ENCODE measurements around the gene PDE9A.

The PDE9A gene

GRCh38 chr21:42629933-42630589 is 23.4 kb upstream of the PDE9A start:
- H3K27me3 ChIP-seq (ENCODE audit: insufficient read depth, poor library complexity, severe bottlenecking), result no peaks in the 10 kb centered on the region
- no peak overlapping the region for H3K27ac ChIP-seq (replicated peaks)
- no peak for DNase-seq (ENCODE audit: low read depth in 1 of 2, low spot score in 1 of 2)
- H3K4me3 ChIP-seq (replicated peaks; ENCODE audit: insufficient read depth, low read length), result no peak overlapping the region
- TF ChIP-seq REST (IDR thresholded peaks at IDR 0.05; ENCODE audit: insufficient replicate concordance, low read depth) (no peak), POLR2AphosphoS5 (IDR thresholded peaks at IDR 0.05; ENCODE audit: low read depth) (no peak), SPI1 (IDR thresholded peaks at IDR 0.05; ENCODE audit: borderline replicate concordance, low read depth) (no peak), GABPA (IDR thresholded peaks at IDR 0.05; ENCODE audit: low read depth) (no peak)

- DNase-seq (ENCODE audit: low read depth in 1 of 2, low spot score in 1 of 2), result no peak
- TF ChIP-seq POLR2AphosphoS5 (IDR thresholded peaks at IDR 0.05; ENCODE audit: low read depth), result no peak
- TF ChIP-seq REST (IDR thresholded peaks at IDR 0.05; ENCODE audit: insufficient replicate concordance, low read depth), result no peak
- TF ChIP-seq GABPA (IDR thresholded peaks at IDR 0.05; ENCODE audit: low read depth), result no peak
- TF ChIP-seq CTCF (IDR thresholded peaks at IDR 0.05; ENCODE audit: insufficient read depth, low read length), result no peak
- TF ChIP-seq SPI1 (IDR thresholded peaks at IDR 0.05; ENCODE audit: borderline replicate concordance, low read depth), result no peak
- H3K27ac ChIP-seq (replicated peaks), result no peak overlapping the region
- no peak overlapping the region for H3K4me3 ChIP-seq (replicated peaks; ENCODE audit: insufficient read depth, low read length)
- H3K27me3 ChIP-seq (ENCODE audit: insufficient read depth, poor library complexity, severe bottlenecking), result no peaks in the 10 kb centered on the region
These were observed 22.8 kb upstream of the PDE9A start for GRCh38 chr21:42630626-42631025.

GRCh38 chr21:42631142-42631541 is 22.3 kb upstream of the PDE9A start:
- no peaks in the 10 kb centered on the region for H3K27me3 ChIP-seq (ENCODE audit: insufficient read depth, poor library complexity, severe bottlenecking)

More at GRCh38 chr21:42631142-42631541, 22.3 kb upstream of the PDE9A start:
- Histone ChIP-seq H3K4me3 (replicated peaks; ENCODE audit: insufficient read depth, low read length) (no peak overlapping the region), H3K27ac (replicated peaks) (no peak overlapping the region)
- no peak for DNase-seq (ENCODE audit: low read depth in 1 of 2, low spot score in 1 of 2)
- TF ChIP-seq GABPA (IDR thresholded peaks at IDR 0.05; ENCODE audit: low read depth), result no peak
- TF ChIP-seq REST (IDR thresholded peaks at IDR 0.05; ENCODE audit: insufficient replicate concordance, low read depth), result no peak
- TF ChIP-seq SPI1 (IDR thresholded peaks at IDR 0.05; ENCODE audit: borderline replicate concordance, low read depth), result no peak
